ENCODE measurements around the gene NR2F6. TPM values are rescaled to one million over a fixed set of nuclear protein-coding genes. Genes with fewer than 3 reads are reported as not detected.

NR2F6 gene
- total RNA-seq, 1 donor from 2014 or later, result 9.8 TPM

DNA sequence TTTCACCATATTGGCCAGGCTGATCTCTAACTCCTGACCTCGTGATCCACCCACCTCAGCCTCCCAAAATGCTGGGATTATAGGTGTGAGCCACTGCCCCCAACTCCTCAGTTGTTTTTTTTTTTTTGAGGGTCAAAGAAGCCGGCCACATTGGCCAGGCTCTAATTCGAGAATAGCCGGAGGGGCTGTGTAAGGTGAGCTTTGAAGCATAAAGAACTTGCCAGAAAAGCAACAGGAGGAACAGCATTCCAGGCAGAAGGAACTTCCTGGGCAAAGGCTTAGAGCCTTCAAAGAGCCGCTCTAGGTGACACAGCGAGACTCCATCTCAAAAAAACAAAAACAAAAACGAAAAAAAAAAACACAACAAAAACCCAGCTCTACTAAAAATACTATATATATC, 20.3 kb upstream of the NR2F6 start:
- DNase-seq (ENCODE audit: low spot score in 2 of 2) (no peak), FAIRE-seq (no peak)

DNA sequence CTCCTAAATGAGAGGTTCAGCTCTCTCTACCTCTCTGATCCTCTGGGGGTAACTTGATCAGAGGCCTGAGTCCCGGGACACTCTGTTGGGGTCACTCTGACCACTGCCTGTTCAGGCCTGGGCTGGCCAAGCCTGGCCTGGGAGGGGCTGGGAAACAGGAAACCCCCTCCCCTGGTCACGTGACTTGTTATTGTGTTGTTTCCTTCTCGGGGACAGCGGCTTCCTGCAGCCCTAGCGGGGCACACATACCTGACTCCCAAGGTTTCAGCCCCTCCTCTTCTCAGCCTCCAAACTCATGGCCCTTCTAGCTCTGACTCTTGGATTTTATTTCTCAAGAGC, 18.9 kb upstream of the NR2F6 start, which contains the start of gene USHBP1:
Gene USHBP1, minus strand, starts transcription at position 105 of the 339 bp plus-strand sequence. CDS start 446 bp downstream, outside the sequence.
- no peak for FAIRE-seq
- no peak for DNase-seq (ENCODE audit: low spot score in 2 of 2)

GRCh38 chr19:17263712-17264640, 18.3 kb upstream of the NR2F6 start:
- DNase-seq (ENCODE audit: low spot score in 2 of 2), result no peak
- no peak for FAIRE-seq

DNA sequence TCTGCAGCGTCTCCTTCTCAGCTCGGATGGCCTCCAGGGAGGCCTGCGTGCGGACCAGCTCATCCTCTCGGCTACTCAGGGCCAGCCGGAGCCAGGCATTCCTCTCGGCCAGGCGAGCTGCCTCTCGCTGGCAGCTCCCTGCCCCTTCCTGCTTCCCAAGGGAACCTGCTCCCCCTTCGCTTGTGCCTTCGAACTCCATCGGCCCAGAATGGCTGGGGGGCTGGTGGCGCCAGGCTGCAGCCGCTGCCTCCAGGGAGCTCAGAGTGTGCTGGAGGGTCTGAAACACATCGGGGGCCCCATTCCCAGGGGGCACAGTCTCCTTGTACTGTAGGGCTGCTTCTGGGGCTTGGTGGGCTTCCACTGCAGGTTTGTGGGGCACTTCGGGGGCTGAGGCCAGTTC, 16.8 kb upstream of the NR2F6 start:
- no peak for DNase-seq (ENCODE audit: low spot score in 2 of 2)
- no peak for FAIRE-seq

GRCh38 chr19:17260842-17261325, 15.2 kb upstream of the NR2F6 start:
- no peak for FAIRE-seq
- DNase-seq (ENCODE audit: low spot score in 2 of 2), result peak in 1 of 2 donors; percentile 71

DNA sequence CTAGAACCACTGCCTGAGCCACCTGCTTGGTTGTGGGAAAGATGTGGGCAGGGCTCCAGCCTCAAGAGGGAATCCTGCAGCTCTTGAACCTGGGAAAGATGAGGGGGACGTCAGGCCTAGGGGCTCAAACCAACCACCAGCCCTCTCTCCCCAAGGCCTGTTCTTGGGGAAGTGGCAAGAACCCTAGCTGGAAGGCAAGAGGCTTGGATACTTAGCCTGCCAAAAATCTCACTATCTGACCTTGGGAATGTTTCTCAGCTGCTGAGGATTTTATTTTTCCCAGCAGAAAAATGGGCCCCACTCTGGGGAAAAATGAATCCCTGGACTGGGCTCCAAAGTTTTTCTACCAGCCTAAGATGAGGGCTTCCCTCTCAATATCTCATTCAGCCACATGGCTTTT, 14.2 kb upstream of the NR2F6 start:
- FAIRE-seq (no peak), DNase-seq (ENCODE audit: low spot score in 2 of 2) (no peak)

- FAIRE-seq (no peak), DNase-seq (ENCODE audit: low spot score in 2 of 2) (no peak)
Observed at GRCh38 chr19:17259118-17259780, 13.5 kb upstream of the NR2F6 start.

GRCh38 chr19:17256130-17256529, 10.4 kb upstream of the NR2F6 start:
- DNase-seq (ENCODE audit: low spot score in 2 of 2), result no peak
- no peak for FAIRE-seq

- FAIRE-seq, result no peak
Observed at GRCh38 chr19:17255150-17255621, 9.5 kb upstream of the NR2F6 start.

DNA sequence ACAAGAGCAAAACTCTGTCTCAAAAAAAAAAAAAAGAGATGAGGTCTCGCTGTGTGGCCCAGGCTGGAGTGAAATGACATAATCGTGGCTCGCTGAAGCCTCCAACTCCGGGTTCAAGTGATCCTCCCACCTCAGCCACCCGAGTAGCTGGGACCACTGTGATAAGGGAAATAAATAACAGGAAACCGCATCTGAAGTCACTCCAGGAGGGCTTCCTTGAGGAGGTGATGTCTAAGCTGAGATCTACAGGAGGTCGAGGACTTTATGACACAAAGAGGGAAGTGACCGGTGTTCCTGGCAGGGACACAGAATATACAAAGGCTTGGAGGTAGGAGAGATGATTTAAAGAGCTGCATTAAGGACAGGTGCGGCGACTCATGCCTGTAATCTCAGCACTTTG, 8.9 kb upstream of the NR2F6 start:
- FAIRE-seq, result no peak
- no peak for DNase-seq (ENCODE audit: low spot score in 2 of 2)

More at GRCh38 chr19:17255150-17255621, 9.5 kb upstream of the NR2F6 start:
- no peak for DNase-seq (ENCODE audit: low spot score in 2 of 2)

DNA sequence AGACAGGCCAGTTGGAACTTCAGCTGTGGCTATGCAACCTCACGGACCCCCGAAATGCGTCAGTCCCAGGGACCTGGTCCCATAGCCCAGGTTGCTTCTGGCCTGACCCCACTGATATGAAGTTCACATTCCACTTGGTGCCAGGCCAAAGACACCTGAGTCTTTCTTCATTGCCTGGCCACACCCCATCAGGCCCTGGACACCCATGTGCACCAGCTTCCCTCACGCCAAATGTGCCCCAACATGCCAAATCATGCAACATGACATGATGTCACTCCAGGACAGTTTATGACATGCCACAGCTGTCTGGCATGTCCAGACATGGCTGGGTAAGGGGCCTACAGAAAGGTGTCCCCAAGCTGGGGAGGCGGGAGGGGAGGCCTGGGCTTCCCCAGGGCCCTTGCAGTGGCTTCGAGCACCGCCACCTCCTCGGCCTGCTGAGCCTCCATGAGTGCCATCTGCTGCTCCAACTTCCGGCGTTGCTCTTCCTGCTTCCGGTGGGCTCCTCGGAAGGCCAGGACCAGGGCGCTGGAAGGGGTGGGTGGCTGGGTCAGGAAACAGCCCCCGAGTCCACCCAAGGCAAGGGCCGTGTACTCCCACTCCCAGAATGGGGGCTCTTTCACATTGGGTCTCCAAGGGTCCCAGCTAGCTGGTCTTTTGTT, 4.3 kb upstream of the NR2F6 start:
- no peak for FAIRE-seq
- DNase-seq (ENCODE audit: low spot score in 2 of 2), result no peak

- DNase-seq (ENCODE audit: low spot score in 2 of 2) (no peak), FAIRE-seq (no peak)
Observed at GRCh38 chr19:17248011-17248776, 2.5 kb upstream of the NR2F6 start.

GRCh38 chr19:17246681-17247425, 1.1 kb upstream of the NR2F6 start:
- FAIRE-seq, result no peak
- DNase-seq (ENCODE audit: low spot score in 2 of 2), result no peak

- no peak for FAIRE-seq
Observed at GRCh38 chr19:17244618-17245534, 843 bp downstream of the NR2F6 start.

DNA sequence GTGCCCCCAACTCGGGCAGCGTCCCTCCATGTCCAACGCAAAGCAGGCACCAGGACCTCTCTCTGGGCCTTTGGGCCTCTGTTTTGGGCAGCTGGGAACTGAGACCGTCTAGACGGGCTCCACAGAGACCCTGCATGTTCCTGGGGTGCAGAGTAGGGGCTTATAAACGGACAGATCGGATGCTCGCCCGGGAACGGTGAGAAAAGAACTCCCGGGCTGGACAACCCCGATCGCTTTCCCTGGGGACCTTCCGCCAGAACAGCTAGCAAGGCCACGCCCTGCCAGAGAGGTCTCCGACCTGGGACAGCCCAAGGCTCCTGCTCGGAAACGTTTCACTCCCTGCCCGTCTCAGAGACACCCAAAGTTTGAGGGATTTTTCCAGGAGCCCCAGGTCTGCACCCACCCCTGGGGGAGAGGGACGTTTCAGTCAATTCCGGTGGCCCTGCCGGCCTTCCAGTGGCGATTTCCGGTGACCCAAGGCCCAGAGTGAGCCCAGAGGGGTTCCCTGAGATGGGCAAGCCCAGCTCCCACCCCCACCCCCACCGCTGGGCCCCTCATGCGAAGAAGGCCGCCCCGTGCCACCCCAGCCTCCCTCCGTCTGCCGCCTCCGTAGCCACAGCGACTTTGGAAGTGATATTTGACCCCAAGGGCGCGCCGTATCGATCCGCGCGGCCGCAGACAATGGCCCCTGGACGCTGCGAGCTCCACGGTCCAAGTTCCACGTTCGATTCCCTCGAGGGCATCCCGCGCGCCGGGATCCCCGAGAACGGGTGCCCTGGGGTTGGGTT, 1.7 kb downstream of the NR2F6 start:
- DNase-seq (ENCODE audit: low spot score in 2 of 2) (no peak), FAIRE-seq (no peak)

More at GRCh38 chr19:17244618-17245534, 843 bp downstream of the NR2F6 start:
- peak in 1 of 2 donors; percentile 72 for DNase-seq (ENCODE audit: low spot score in 2 of 2)

- FAIRE-seq (no peak), DNase-seq (ENCODE audit: low spot score in 2 of 2) (no peak)
Observed at GRCh38 chr19:17243211-17243829, 2.4 kb downstream of the NR2F6 start.
